Fibroblast of upper back skin (primary cell): ENCODE results near the gene KRT83.
A peak's percentile ranks its signal among the peaks of the same experiment; 100 is the strongest.
"Not testable (repeated sequence)": the region's sequence is repeated elsewhere in the genome, so short reads cannot be mapped to it uniquely, and the experiment has no call there.

Source experiments
- DNase-seq: peaks from one replicate; pipeline ENCODE4 v3.0.0-alpha.2; 2013

KRT83 gene

GRCh38 chr12:52307836-52308805 lies 13.1 kb downstream of the KRT83 start:
- no peak for DNase-seq

- DNase-seq: no peak
Observed at GRCh38 chr12:52306731-52307130, 14.5 kb downstream of the KRT83 start.

- no peak for DNase-seq
Observed at GRCh38 chr12:52305921-52306705, 15.1 kb downstream of the KRT83 start.

GRCh38 chr12:52304941-52305411 lies 16.2 kb downstream of the KRT83 start:
- DNase-seq: not testable (repeated sequence)

- DNase-seq: not testable (repeated sequence)
Observed at GRCh38 chr12:52302242-52302914, 18.8 kb downstream of the KRT83 start.

- not testable (repeated sequence) for DNase-seq
Observed at GRCh38 chr12:52301721-52302120, 19.5 kb downstream of the KRT83 start.

GRCh38 chr12:52300796-52301691 lies 20.2 kb downstream of the KRT83 start:
- DNase-seq: no peak

- no peak for DNase-seq
Observed at GRCh38 chr12:52298677-52299190, 22.5 kb downstream of the KRT83 start.

GRCh38 chr12:52296572-52297215 lies 24.5 kb downstream of the KRT83 start:
- no peak for DNase-seq

GRCh38 chr12:52295663-52296062 lies 25.5 kb downstream of the KRT83 start:
- no peak for DNase-seq

- DNase-seq: no peak
Observed at GRCh38 chr12:52294803-52295202, 26.4 kb downstream of the KRT83 start.

- DNase-seq: no peak
Observed at GRCh38 chr12:52293926-52294325, 27.3 kb downstream of the KRT83 start.

GRCh38 chr12:52291267-52291935 lies 29.8 kb downstream of the KRT83 start, which contains the start of gene KRT81:
Gene KRT81, minus strand, starts transcription at chr12:52291534. Its CDS starts 69 bp downstream, at chr12:52291465.
- no peak for DNase-seq

GRCh38 chr12:52290483-52291134 lies 30.6 kb downstream of the KRT83 start:
- not testable (repeated sequence) for DNase-seq

GRCh38 chr12:52287816-52288805 lies 33.1 kb downstream of the KRT83 start:
- peak; percentile 41 for DNase-seq

- not testable (repeated sequence) for DNase-seq
Observed at GRCh38 chr12:52286857-52287785, 34.1 kb downstream of the KRT83 start.

GRCh38 chr12:52285851-52286530 lies 35.2 kb downstream of the KRT83 start:
- DNase-seq: no peak
